Measurements from ENCODE around the gene BUB1.

GRCh38 chr2:110679865-110680264, 2.0 kb upstream of the BUB1 start:
- TF ChIP-seq RAD21 (conservative IDR thresholded peaks at IDR 0.05) (no peak), CTCF (IDR thresholded peaks at IDR 0.05; ENCODE audit: poor library complexity, severe bottlenecking) (no peak), REST (IDR thresholded peaks at IDR 0.05; ENCODE audit: borderline replicate concordance) (no peak), EZH2 (IDR thresholded peaks at IDR 0.05; ENCODE audit: borderline replicate concordance, insufficient read depth, low read length, poor library complexity, severe bottlenecking) (no peak), SMC3 (conservative IDR thresholded peaks at IDR 0.05; ENCODE audit: poor library complexity) (no peak), TAF1 (IDR thresholded peaks at IDR 0.05; ENCODE audit: low read depth) (no peak), POLR2AphosphoS5 (IDR thresholded peaks at IDR 0.05) (no peak)
